ENCODE data around the gene ACTR2.
A peak's percentile ranks its signal among the peaks of the same experiment; 100 is the strongest.
"Not testable (repeated sequence)": the region's sequence is repeated elsewhere in the genome, so short reads cannot be mapped to it uniquely, and the experiment has no call there.

ACTR2 gene

DNA sequence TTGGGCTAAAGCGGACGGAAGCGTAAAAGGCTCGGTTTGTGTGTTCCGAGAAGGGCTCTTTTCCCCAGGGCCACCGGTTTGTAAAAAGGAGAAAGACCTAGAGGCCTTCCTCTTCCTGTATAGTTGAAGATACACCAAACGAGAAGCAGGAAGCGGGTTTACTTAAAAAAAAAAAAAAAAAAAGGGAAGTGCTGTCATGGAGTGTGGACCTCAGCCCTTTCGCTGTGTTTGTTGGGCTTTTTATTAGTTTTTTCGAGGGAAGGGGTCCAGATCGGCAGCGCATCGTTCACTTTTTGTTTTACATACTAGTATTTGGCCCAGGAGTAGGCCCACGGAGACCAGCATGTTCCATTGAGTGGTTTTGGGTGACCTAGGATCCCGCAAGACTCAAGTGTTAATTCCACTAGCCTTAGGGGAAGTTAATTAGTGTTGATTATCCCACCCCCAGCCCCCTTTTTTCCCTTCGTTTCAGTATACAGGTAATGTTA, 676 bp downstream of the ACTR2 start:
- DNase-seq (ENCODE audit: low read depth, low spot score) = peak; percentile 14

DNA sequence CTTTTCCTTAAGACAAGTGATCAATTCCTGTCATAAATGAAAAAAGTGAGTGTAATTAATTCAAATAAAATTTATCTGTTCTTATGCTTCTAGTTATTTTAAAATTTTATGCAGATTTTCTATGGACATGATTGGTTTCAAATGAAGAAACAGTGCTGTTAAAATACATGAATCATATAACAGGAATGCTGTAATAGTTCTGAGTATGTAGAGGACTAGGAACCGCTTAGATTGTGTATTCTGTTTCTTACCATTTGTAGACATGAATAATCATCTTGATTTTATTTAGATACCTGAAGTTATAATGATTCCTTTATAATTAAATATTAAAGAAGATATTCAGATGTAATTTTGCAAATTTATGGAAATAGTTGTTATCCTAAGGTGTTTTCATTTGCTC, 3.5 kb downstream of the ACTR2 start:
- DNase-seq (ENCODE audit: low read depth, low spot score) = no peak

- no peak for DNase-seq (ENCODE audit: low read depth, low spot score)
These were observed 4.4 kb downstream of the ACTR2 start for GRCh38 chr2:65231892-65232477.

DNA sequence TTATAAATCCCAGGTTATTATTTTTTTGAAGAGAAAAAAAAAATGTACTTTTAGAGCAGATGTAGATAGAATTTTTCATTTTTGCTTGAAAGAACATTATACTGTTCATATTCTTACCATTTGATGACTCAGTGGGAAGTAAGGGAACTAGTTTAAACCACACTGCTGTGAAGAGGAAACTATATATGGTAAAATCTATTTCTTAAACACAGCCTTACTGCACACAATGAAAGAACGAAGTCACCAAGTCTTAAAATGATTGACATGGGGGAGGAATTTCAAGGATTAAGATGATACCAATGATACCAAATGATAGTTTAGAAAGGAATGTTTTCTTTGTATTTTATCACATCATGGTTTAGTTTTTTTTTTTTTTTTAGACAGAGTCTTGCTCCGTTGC, 5.0 kb downstream of the ACTR2 start:
- no peak for DNase-seq (ENCODE audit: low read depth, low spot score)

DNA sequence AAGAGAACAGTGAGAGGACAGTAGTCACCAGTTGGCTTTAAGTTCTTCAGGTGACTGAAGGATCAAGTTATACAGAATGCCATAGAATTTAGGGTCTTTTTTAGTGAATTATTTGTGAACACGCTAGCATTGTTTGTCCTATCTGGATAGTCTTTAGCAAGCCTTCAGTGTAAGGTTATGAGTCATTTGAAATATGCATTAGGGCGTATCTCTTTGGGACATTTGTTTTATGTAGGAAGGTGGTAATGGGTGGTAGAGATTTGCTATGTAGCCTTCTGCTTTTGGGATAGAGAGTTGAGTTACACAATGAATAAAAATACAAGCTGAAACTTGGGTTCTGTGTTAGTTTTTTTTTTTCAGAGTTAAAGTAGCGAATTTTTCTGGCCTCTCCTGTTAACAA, 13.0 kb downstream of the ACTR2 start:
- DNase-seq (ENCODE audit: low read depth, low spot score) = no peak

- not testable (repeated sequence) for DNase-seq (ENCODE audit: low read depth, low spot score)
These were observed 16.8 kb downstream of the ACTR2 start for GRCh38 chr2:65244452-65244851.

- DNase-seq (ENCODE audit: low read depth, low spot score) = no peak
These were observed 25.0 kb downstream of the ACTR2 start for GRCh38 chr2:65252640-65253039.

DNA sequence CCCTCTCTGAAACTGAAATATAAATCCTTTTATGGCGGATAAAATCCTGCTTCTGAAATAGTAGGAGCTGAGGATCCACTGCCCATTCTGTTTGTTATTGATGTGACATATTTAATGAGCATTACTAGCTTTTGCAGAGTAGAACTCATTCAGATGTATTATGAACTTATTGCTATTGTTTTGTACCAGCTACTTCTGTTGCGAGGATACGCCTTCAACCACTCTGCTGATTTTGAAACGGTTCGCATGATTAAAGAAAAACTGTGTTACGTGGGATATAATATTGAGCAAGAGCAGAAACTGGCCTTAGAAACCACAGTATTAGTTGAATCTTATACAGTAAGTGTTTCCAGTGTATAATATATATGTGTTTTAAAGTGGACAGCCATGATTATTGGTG, 27.7 kb downstream of the ACTR2 start:
- no peak for DNase-seq (ENCODE audit: low read depth, low spot score)

- no peak for DNase-seq (ENCODE audit: low read depth, low spot score)
These were observed 28.4 kb downstream of the ACTR2 start for GRCh38 chr2:65256054-65256453.

DNA sequence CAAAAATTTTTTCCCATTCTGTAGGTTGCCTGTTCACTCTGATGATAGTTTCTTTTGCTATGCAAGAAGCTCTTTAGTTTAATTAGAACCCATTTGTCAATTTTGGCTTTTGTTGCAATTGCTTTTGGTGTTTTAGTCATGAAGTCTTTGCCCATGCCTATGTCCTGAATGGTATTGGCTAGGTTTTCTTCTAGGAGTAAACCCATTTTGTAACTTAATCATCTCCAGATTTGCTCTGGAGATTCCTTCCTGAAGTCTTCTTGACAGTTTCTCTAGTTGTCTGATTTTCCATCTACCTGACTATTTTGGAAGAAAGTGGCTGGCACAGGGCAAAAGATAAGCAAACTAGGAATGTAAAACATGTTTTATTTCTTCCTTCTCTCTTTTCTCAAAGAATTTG, 30.2 kb downstream of the ACTR2 start:
- not testable (repeated sequence) for DNase-seq (ENCODE audit: low read depth, low spot score)

DNA sequence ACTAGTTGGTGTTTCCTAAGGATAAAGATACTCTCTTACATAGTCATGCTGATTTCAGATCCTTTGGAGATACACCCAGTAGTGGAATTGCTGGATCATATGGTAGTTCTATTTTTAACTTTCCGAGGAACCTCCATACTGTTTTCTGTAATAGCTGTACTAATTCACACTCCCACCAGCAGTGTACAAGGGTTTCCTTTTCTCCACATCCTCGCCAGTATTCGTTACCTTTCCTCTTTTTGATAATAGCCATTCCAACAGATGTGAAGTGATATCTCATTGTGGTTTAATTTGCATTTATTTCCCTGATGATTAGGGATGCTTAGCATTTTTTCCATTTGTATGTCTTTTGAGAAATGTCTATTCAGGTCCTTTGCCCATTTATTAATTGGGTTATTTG, 34.0 kb downstream of the ACTR2 start:
- no peak for DNase-seq (ENCODE audit: low read depth, low spot score)

- DNase-seq (ENCODE audit: low read depth, low spot score) = no peak
These were observed 35.6 kb downstream of the ACTR2 start for GRCh38 chr2:65263262-65263661.

DNA sequence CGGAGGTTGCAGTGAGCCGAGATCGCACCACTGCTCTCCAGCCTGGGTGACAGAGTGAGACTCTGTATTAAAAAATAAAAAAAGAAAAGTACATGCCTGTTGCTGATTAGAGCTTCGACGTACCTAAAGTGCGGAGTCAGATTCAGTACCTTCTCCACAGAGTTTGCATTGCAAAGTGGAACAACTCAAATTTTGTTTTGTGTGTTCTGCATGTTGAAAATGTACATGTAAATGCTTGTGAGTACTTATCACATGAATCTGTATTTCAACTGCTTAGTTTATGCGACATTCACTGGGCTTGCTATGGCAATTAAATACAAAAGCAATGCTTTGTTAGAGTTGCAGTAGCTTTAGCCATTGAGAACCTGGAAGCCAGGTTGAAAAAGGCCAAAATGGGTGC, 36.4 kb downstream of the ACTR2 start:
- DNase-seq (ENCODE audit: low read depth, low spot score) = no peak

DNA sequence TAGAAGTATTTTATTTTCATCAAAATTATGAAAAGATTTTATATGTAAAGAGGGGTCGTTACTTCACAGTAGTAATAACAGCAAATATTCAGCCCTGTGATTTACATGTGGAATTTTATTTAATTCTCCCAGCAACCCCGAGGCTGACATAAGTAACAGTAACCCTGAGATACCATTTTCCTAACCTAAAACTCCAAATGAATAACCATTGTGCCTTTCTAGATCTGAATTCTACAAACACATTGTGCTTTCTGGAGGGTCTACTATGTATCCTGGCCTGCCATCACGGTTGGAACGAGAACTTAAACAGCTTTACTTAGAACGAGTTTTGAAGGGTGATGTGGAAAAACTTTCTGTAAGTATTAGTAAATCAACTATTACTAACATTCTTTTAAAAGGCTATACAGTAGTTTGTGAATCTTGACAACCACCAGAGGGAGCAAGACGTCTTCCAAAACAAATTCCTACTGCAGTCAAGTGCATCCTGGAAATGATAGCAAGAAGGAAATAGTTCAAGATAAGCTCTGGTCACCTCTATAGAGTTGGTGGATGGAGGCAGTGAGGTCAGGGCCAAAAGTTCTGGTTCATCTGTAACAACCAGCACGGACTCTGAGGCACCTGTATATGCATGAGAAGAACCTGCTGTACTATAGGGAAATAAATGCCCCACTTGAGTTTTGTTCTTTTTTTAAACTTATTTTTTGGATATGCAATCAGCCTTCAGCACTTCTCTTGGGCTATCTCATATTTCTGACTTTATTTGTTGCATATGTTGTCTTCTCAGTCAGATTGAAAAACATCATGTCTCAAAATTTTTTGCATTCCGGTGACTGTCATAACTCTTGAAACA, 37.4 kb downstream of the ACTR2 start:
- no peak for DNase-seq (ENCODE audit: low read depth, low spot score)

GRCh38 chr2:65265671-65266045, 38.0 kb downstream of the ACTR2 start:
- no peak for DNase-seq (ENCODE audit: low read depth, low spot score)

DNA sequence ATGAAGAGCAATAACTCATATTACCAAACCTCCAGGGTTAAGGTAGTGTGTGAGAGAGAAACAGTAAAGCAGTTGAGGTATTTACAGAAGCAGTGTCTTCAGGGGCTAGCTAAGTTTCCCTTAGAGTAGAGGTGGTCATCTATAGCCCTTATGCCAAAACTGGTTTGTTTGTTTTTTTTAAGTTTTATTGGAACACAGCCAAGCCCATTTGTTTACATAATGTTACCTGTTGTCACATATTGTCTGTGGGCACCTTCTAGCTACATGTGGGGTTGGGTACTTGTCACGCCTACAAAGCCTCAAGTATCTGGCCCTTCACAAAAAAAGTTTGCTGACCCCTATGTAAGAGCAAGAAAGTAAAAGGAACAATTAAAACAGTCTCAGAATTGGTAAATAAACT, 39.4 kb downstream of the ACTR2 start:
- DNase-seq (ENCODE audit: low read depth, low spot score) = no peak

- no peak for DNase-seq (ENCODE audit: low read depth, low spot score)
These were observed 41.3 kb downstream of the ACTR2 start for GRCh38 chr2:65268957-65269356.

- DNase-seq (ENCODE audit: low read depth, low spot score) = no peak
These were observed 45.7 kb downstream of the ACTR2 start for GRCh38 chr2:65273344-65273743.

DNA sequence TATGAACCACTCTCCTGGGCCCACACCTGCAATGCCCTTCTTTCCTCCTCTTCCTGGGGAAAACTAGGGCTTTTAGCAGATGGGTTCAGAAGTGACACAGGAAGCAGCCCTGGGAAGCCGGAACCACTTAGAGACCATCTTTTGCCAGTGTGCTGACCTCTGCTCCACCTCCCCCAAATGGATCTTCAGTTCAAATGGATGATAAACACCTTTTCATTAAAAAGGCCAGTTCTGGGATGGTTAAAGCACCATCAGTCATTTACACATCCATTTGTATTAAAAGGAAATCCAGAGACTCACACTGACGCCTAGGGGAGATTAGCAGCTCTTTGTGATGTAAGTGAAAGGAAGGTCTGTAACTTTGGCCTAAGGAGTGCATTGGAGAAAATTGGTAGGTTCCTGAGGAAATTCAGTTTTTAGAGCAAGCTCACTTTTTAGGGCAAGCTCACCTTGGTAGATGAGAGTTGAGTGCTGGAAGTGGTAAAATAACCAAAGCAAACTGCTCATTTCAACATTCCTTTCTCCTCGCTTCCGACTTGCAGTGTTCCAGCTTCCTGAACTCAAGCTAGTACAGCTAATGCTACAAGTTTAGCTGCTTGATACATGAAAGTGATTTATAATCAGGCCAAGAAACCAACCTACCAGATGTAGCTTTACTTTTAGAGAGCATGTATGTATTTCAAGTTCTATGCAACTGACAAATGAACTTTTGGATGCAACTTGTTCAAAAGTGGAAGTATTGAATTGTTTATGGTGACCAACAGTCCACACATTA, 47.7 kb downstream of the ACTR2 start:
- no peak for DNase-seq (ENCODE audit: low read depth, low spot score)

DNA sequence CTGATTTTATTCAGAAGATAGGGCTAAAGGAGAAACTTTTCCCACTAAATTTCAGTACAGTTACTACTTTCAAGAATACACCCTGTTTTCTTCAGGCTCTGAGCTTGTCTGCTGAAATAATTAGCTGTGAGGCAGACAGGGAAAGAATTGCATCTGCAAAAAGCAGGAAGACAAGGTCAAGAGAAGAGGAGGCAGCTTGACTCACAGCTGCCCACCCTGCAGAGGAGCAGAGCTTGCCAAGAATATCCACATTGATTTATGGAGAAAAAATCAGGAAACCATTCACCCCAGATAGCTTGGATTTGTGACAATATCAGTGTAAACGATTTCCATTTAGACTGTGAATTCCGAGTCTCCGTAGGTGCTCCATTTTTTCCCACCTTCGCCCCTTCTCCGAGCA, 49.0 kb downstream of the ACTR2 start:
- no peak for DNase-seq (ENCODE audit: low read depth, low spot score)

GRCh38 chr2:65277118-65277517, 49.5 kb downstream of the ACTR2 start:
- no peak for DNase-seq (ENCODE audit: low read depth, low spot score)

DNA sequence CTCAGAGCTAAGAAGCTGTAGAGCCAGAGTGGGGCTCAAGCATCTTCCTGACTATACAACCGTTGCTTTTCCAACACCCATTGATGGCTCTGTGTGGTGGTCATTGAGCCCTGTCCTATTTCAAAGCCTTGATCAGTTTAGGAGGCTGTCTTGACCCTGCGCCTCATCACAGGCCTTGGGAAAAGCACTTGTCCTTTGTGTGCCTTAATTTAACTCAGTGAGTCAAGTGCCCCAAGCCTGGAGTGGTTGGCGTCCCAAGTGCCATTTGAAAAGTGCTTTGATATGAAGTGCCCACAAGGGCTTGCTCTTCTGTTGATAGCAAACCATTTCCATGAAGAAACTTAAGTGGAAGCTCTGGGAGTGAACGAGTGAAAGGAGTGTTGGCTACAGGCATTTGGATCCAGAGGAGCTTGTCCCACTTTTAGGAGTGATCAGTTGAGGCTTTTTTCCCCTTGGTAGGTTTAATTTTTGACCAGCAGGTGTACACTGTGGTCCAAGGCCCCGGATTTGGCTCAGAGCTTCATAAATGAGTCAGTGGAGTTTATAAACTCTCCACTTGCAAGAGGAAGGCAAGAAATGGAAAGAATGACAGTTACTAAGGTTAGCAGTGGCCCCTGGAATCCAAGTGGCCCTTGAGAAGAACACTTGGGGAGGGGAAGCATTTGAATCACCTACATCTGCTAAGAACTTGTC, 50.3 kb downstream of the ACTR2 start:
- DNase-seq (ENCODE audit: low read depth, low spot score) = no peak
